GM10266 (cell line): ENCODE measurements around the gene OTOP2.

Experiments used
- DNase-seq: peaks from one replicate; pipeline ENCODE4 v3.0.0; 2012; ENCODE audit errors: extremely low spot score
- TF ChIP-seq, protein P1 (sequence below): IDR thresholded peaks from 2 replicates; pipeline ENCODE4 v1.5.1; 2012; ENCODE audit warnings: mild to moderate bottlenecking, low read depth; ENCODE audit not compliant: control insufficient read depth, insufficient read depth; ENCODE audit errors: missing control alignments

The OTOP2 gene

GRCh38 chr17:74879308-74879707, 44.8 kb upstream of the OTOP2 start:
- DNase-seq: no peak
- TF ChIP-seq, protein P1, sequence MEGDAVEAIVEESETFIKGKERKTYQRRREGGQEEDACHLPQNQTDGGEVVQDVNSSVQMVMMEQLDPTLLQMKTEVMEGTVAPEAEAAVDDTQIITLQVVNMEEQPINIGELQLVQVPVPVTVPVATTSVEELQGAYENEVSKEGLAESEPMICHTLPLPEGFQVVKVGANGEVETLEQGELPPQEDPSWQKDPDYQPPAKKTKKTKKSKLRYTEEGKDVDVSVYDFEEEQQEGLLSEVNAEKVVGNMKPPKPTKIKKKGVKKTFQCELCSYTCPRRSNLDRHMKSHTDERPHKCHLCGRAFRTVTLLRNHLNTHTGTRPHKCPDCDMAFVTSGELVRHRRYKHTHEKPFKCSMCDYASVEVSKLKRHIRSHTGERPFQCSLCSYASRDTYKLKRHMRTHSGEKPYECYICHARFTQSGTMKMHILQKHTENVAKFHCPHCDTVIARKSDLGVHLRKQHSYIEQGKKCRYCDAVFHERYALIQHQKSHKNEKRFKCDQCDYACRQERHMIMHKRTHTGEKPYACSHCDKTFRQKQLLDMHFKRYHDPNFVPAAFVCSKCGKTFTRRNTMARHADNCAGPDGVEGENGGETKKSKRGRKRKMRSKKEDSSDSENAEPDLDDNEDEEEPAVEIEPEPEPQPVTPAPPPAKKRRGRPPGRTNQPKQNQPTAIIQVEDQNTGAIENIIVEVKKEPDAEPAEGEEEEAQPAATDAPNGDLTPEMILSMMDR: no peak

GRCh38 chr17:74881073-74881472, 43.0 kb upstream of the OTOP2 start:
- TF ChIP-seq, protein P1: no peak
- no peak for DNase-seq

GRCh38 chr17:74882517-74883240, 41.4 kb upstream of the OTOP2 start:
- TF ChIP-seq, protein P1: no peak
- no peak for DNase-seq

GRCh38 chr17:74883241-74883745, 40.8 kb upstream of the OTOP2 start:
- no peak for DNase-seq
- TF ChIP-seq, protein P1: no peak

DNA sequence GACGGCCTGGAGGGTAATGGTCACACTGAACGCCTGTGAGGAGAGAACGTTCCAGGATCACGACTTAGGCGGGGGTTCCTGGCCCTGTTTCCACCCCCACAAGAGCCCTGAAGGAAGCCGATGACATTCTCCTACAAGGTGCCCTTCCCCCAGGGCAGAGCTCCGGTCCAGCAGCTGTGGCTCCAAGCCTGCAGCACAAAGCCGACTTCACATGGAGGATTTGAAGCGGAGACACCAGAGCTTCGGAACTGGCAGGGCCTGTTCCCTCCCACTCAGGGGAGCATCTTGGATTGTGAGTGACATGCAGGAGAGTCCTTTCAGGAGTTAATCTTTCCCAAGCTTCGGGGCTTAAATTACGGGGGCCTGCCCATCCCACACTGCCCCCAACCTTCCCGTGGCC, 35.6 kb upstream of the OTOP2 start:
- no peak for DNase-seq

GRCh38 chr17:74890554-74890953, 33.5 kb upstream of the OTOP2 start:
- TF ChIP-seq, protein P1: no peak

More for the DNA sequence above, 35.6 kb upstream of the OTOP2 start:
- TF ChIP-seq, protein P1: no peak

More at GRCh38 chr17:74890554-74890953, 33.5 kb upstream of the OTOP2 start:
- no peak for DNase-seq
